Medulla oblongata (tissue), 1 donor: ENCODE data around the gene SLC4A3.

Source experiments
- DNase-seq: peaks from one replicate; pipeline ENCODE4 v3.0.0-alpha.2; 2015; ENCODE audit errors: extremely low spot score

Gene SLC4A3

GRCh38 chr2:219627103-219628100, at the start of gene SLC4A3:
Gene SLC4A3, plus strand, starts transcription at chr2:219627630. Its CDS starts 363 bp downstream, at chr2:219627993.
- no peak for DNase-seq

- no peak for DNase-seq
These were observed 48.4 kb upstream of the SLC4A3 start for GRCh38 chr2:219578811-219579613.

- DNase-seq: no peak
These were observed 46.1 kb upstream of the SLC4A3 start for GRCh38 chr2:219581346-219581745.

- no peak for DNase-seq
These were observed 36.3 kb upstream of the SLC4A3 start for GRCh38 chr2:219591091-219591490.

GRCh38 chr2:219592736-219593135, 34.7 kb upstream of the SLC4A3 start:
- DNase-seq: no peak

GRCh38 chr2:219593154-219593553, 34.3 kb upstream of the SLC4A3 start:
- DNase-seq: no peak

- no peak for DNase-seq
These were observed 32.2 kb upstream of the SLC4A3 start for GRCh38 chr2:219595256-219595655.

- DNase-seq: no peak
These were observed 30.4 kb upstream of the SLC4A3 start for GRCh38 chr2:219596954-219597551.

- peak; percentile 98 for DNase-seq
These were observed 29.7 kb upstream of the SLC4A3 start, which contains the start of gene STK11IP for GRCh38 chr2:219597552-219598307. Gene STK11IP, plus strand, starts transcription at chr2:219597857. Its CDS starts 263 bp downstream, at chr2:219598120.

GRCh38 chr2:219598308-219599078, 28.9 kb upstream of the SLC4A3 start:
- DNase-seq: no peak

GRCh38 chr2:219603771-219604170, 23.7 kb upstream of the SLC4A3 start:
- DNase-seq: peak; percentile 55

GRCh38 chr2:219605607-219605954, 21.8 kb upstream of the SLC4A3 start:
- DNase-seq: no peak

- no peak for DNase-seq
These were observed 19.5 kb upstream of the SLC4A3 start for GRCh38 chr2:219607931-219608330.

GRCh38 chr2:219608399-219608964, 18.9 kb upstream of the SLC4A3 start:
- no peak for DNase-seq

- no peak for DNase-seq
These were observed 18.2 kb upstream of the SLC4A3 start for GRCh38 chr2:219609149-219609750.

GRCh38 chr2:219611306-219611705, 16.1 kb upstream of the SLC4A3 start:
- DNase-seq: no peak

GRCh38 chr2:219611866-219612576, 15.4 kb upstream of the SLC4A3 start:
- DNase-seq: no peak

- no peak for DNase-seq
These were observed 14.7 kb upstream of the SLC4A3 start for GRCh38 chr2:219612577-219613286.
